ENCODE results near the gene ARID4B.
"Not testable (repeated sequence)": the region's sequence is repeated elsewhere in the genome, so short reads cannot be mapped to it uniquely, and the experiment has no call there.

ARID4B gene

GRCh38 chr1:235272851-235273250, 55.1 kb downstream of the ARID4B start:
- no peak overlapping the region for H3K4me3 ChIP-seq (ENCODE audit: control insufficient read depth, low read depth, low read length)
- TF ChIP-seq CTCF (IDR thresholded peaks at IDR 0.05; ENCODE audit: control insufficient read depth, insufficient read depth, low read depth, low read length, missing control alignments), result no peak
- DNase-seq (ENCODE audit: low read depth), result no peak

GRCh38 chr1:235270625-235271024, 57.4 kb downstream of the ARID4B start:
- no peak for TF ChIP-seq CTCF (IDR thresholded peaks at IDR 0.05; ENCODE audit: control insufficient read depth, insufficient read depth, low read depth, low read length, missing control alignments)
- no peak overlapping the region for H3K4me3 ChIP-seq (ENCODE audit: control insufficient read depth, low read depth, low read length)
- peak; percentile 23 for DNase-seq (ENCODE audit: low read depth)

DNA sequence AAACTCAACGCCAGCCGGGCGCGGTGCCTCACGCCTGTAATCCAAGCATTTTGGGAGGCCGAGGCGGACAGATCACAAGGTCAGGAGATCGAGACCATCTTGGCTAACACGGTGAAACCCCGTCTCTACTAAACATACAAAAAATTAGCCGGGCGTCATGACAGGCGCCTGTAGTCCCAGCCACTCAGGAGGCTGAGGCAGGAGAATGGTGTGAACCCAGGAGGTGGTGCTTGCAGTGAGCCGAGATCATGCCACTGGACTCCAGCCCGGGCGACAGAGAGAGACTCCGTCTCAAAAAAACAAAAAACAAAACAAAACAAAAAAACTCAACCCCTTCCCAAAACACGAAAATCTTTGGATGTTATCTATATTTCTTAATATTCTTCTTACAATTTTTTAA, 58.0 kb downstream of the ARID4B start:
- not testable (repeated sequence) for H3K4me3 ChIP-seq (ENCODE audit: control insufficient read depth, low read depth, low read length); DNase-seq (ENCODE audit: low read depth)

DNA sequence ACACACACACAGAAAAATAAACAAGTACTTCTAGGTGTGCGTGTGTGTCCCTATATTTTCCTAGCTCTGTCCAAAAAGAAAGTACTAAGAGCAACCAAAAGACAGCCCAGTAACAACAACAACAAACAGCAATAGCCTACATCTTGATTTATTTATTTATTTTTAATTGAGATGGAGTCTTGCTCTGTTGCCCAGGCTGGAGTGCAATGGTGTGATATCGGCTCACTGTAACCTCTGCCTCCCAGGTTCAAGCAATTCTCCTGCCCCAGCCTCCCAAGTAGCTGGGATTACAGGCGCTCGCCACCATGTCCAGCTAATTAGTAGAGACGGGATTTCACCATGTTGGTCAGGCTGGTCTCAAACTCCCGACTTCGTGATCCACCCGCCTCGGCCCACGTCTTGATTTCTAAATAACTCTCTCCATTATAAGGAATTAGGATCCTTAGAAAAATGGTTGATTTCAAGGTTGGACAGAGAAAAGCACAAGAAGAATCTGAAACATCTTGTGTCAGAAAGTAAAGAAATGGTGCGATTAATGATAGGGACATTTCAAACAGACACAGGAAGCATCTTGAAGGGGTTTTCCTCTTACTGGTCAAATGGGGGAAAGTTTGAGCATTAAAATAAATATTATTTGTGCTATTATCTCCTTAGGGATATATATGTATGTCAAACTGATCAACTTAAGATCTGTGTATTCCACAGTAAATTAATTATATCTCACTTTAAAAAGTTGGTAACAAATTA, 59.4 kb downstream of the ARID4B start:
- no peak for DNase-seq (ENCODE audit: low read depth)
- TF ChIP-seq CTCF (IDR thresholded peaks at IDR 0.05; ENCODE audit: control insufficient read depth, insufficient read depth, low read depth, low read length, missing control alignments), result no peak
- no peak overlapping the region for H3K4me3 ChIP-seq (ENCODE audit: control insufficient read depth, low read depth, low read length)

DNA sequence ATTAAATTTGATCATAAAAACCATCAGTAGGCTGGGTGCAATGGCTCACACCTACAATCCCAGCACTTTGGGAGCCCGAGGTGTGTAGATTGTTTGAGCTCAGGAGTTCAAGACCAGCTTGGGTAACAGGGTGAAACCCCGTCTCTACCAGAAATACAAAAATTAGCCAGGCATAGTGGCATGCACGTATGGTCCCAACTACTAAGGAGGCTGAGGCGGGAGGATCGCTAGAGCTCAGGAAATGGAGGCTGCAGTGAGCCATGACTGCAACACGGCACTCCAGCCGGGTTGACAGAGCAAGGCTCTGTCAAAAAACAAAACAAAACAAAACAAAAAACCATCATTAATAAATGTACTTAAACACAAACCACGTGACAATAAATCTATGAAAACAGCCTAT, 61.0 kb downstream of the ARID4B start:
- no peak for TF ChIP-seq CTCF (IDR thresholded peaks at IDR 0.05; ENCODE audit: control insufficient read depth, insufficient read depth, low read depth, low read length, missing control alignments)
- DNase-seq (ENCODE audit: low read depth), result no peak
- H3K4me3 ChIP-seq (ENCODE audit: control insufficient read depth, low read depth, low read length), result no peak overlapping the region

- DNase-seq (ENCODE audit: low read depth), result no peak
- no peak overlapping the region for H3K4me3 ChIP-seq (ENCODE audit: control insufficient read depth, low read depth, low read length)
- TF ChIP-seq CTCF (IDR thresholded peaks at IDR 0.05; ENCODE audit: control insufficient read depth, insufficient read depth, low read depth, low read length, missing control alignments), result no peak
Observed at GRCh38 chr1:235266325-235266724, 61.7 kb downstream of the ARID4B start.

DNA sequence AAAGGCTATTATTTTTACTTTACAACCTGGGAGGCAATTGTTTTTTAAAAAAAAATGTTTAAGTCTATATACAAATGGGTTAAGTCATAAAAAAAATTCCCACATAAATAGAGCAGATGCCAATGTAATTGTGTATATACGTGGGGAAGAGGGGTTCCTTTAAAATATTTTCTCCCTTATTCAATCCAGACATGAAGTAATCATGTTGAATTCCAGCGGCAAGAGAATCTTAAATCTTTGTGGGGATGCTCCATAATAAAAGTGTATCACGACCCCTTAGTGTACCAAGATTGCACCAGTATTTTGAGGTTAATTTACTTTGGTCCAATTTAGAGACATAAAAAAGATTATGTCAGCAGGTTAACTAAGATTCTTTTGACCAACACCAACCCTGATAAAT, 62.1 kb downstream of the ARID4B start:
- no peak for TF ChIP-seq CTCF (IDR thresholded peaks at IDR 0.05; ENCODE audit: control insufficient read depth, insufficient read depth, low read depth, low read length, missing control alignments)
- DNase-seq (ENCODE audit: low read depth), result no peak
- H3K4me3 ChIP-seq (ENCODE audit: control insufficient read depth, low read depth, low read length), result no peak overlapping the region
